GM12864 (cell line): ENCODE measurements around the gene MED13.

Experiments
- DNase-seq: peaks from one replicate; pipeline ENCODE4 v3.0.0-alpha.2; 2011; ENCODE audit warnings: low read depth
- H3K4me3 ChIP-seq: 2 replicates; pipeline ENCODE4 v1.5.1; 2011; ENCODE audit warnings: mild to moderate bottlenecking, low read depth, low read length, control low read depth
- TF ChIP-seq, protein P1 (sequence below): IDR thresholded peaks from 2 replicates; pipeline ENCODE4 v1.5.1; 2011; ENCODE audit warnings: low read depth, mild to moderate bottlenecking, moderate library complexity, low read length, control low read depth, inconsistent platforms; ENCODE audit errors: missing control alignments

The MED13 gene

DNA sequence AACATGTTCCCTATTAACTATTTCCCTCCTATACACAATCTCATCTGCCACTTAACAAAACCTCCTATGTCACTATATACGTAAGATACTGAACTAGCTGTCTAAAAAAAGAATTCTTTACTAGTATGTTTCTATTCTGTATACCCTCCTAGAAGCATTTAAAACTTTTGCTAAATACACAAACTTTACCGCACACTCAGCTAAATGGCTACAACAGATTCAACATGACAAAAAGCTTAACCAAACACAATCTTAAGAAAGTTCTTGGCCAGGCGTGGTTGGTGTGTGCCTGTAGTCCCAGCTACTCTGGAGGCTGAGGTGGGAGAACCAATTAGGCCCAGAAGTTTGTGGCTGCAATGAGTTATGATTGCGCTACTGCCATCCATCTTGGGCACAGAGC is 20.0 kb downstream of the MED13 start:
- no peak overlapping the region for H3K4me3 ChIP-seq
- DNase-seq, result no peak
- TF ChIP-seq, protein P1, sequence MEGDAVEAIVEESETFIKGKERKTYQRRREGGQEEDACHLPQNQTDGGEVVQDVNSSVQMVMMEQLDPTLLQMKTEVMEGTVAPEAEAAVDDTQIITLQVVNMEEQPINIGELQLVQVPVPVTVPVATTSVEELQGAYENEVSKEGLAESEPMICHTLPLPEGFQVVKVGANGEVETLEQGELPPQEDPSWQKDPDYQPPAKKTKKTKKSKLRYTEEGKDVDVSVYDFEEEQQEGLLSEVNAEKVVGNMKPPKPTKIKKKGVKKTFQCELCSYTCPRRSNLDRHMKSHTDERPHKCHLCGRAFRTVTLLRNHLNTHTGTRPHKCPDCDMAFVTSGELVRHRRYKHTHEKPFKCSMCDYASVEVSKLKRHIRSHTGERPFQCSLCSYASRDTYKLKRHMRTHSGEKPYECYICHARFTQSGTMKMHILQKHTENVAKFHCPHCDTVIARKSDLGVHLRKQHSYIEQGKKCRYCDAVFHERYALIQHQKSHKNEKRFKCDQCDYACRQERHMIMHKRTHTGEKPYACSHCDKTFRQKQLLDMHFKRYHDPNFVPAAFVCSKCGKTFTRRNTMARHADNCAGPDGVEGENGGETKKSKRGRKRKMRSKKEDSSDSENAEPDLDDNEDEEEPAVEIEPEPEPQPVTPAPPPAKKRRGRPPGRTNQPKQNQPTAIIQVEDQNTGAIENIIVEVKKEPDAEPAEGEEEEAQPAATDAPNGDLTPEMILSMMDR, result no peak

DNA sequence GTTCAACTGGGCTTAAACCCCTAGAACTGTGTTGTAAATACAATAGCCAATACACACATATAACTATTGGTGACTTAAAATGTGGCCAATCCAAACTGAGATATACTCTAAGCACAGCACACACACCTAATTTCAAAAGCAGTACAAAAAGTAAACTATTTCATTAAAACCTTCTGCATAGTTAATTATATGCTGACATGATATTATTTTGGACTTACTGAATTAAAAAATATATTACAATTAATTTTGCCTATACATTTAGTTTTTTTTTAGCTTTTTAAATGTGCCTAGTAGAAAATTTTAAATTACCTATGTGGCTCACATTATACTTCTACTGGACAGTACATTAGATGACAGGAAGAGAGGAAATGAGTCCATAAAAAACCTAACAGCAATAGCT is 21.5 kb downstream of the MED13 start:
- TF ChIP-seq, protein P1, result no peak
- H3K4me3 ChIP-seq, result no peak overlapping the region
- no peak for DNase-seq

DNA sequence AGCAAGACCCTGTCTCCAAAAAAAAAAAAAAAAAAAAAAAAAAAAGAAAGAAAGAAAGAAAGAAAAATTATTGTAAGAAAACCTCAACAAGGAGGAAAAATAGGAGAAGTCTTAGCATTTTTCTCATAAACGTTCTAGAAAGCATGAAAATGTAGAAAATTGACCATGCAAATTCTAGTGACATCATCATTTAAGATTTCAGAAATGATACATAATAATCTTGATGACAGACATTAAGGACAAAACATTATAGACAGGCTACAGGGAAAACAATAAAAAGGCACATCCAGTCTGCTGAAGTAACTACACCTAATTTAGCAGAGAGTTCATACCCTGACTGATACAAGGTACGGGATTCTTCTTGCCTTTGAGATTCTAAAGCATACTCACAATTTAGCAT is 21.9 kb downstream of the MED13 start:
- TF ChIP-seq, protein P1, result no peak
- DNase-seq, result no peak
- H3K4me3 ChIP-seq, result no peak overlapping the region

DNA sequence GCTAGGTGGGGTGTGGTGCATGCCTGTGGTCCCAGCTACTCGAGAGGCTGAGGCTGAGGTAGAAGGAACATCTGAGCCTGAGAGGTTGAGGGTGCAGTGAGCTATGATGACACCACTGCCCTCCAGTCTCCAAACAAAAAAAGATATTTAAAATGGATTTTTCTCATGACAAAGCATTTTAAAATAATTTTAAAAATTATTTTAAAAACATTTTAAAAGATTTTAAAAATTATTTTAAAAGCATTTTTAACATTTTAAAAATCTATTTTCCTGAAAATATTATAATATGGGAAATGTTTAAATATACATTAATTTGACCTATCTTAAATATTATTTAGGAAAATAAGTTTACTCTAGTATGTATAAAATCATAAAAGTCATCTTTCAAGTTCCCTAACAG is 26.8 kb downstream of the MED13 start:
- no peak overlapping the region for H3K4me3 ChIP-seq
- no peak for DNase-seq
- TF ChIP-seq, protein P1, result no peak

DNA sequence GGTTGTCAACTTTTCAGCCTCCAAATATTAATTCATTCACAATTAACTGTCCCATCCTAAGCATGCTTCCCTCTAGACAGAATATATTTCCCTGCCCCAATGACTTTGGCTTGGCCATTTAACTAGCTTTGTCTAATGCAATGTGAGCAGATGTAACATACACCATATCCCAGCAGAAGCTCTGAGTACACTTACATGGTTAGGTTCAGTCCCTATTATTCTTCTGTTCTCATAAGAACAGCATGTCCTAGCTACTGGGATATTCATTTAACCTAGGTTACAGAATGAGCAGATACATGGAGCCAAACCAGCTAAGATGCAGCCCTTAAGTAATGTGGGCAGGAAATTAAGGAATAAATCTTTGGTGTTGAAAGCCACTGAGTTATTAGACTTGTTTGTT is 31.8 kb downstream of the MED13 start:
- DNase-seq, result no peak
- no peak overlapping the region for H3K4me3 ChIP-seq
- TF ChIP-seq, protein P1, result no peak

DNA sequence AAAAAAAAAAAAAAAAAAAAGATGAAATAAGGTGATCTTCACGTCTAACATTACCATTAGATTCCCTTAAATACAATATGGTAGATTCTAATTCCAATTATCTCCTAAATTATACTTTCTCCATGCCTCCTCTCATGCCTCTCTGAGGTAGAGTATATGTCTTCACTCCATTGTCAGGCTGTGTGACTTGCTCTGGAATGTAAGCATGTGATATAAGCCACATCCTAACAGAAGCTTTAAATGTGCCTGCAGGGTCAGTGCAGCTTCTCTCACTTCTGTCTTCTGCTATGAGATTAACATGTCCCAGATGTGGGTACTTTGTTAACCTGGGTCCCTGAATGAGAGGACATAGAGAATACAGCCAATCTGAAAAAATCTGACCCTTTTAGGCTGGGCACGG is 32.6 kb downstream of the MED13 start:
- no peak for DNase-seq
- TF ChIP-seq, protein P1, result no peak
- H3K4me3 ChIP-seq, result no peak overlapping the region

DNA sequence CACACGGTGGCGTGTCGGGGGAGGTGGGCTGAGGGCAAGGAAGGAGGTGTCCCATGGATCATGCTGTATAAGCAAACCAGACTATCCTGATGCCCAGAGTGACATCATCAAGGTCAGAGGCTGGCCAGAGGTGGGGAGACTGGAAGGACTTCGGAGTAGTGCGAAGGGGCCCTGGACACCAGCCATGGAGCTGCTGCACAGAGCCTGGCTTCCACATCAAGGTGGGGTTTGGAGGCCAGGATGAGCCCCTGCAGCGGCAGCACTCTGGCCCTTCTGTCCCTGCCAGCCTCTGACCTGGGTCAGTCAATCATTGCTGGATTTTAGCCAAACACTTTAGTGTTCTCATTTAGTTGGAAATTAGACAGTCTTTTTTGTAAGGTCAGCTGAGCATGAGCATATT is 34.8 kb downstream of the MED13 start:
- H3K4me3 ChIP-seq, result no peak overlapping the region
- TF ChIP-seq, protein P1, result no peak
- no peak for DNase-seq
